ENCODE measurements around the gene CD63. TPM values are rescaled to one million over a fixed set of nuclear protein-coding genes. Genes with fewer than 3 reads are reported as not detected.

CD63 gene
- total and polyA plus RNA-seq, 9 of the 15 experiments (the other 6 are each of a cell fraction or from before 2014, with no cell fraction given) = 313 to 735 (median 433) TPM

DNA sequence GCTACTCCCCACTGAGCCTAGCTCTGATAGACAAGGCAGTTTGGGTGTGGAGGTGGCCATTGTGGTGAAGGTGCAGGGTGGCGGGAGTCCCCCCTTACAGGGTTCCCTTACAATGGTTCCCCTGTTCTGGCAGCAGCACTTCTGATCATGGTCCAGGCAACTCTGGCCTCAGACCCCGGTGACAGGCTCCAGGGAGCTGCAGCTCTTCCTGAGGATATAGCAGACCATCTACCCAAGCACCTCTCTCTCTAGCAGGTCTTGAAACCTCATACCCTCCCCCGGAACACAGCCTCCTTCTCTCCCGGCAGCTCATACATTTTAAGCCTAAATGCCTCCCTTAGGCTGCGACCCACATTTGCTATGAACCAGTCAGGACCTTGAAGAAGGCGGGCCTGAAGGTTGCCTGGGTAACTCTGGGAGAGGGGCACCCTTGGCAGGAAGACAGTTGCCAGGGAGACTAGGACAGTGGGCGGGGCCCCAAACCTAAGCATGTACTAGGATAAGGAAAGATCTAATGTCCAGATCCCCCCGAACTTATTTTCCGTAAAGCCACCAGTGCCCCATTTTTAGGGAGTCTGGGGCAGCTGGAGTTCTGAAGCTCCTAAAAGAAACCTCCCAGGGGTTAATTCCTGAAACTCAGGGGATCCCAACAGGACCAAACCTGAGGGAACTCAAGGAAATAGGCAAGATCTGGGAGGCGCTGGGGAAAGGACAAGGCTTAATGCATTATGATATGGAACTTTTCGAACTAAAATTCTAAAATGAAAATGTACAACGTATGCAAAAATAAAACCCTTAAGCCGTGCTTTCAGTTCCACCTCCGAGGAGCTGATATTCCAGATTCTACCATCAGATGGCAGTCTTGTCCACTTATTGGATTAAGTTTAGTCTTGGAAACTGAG is 9.6 kb upstream of the CD63 start:
- Histone ChIP-seq H2AFZ (ENCODE audit: low read depth, low read length) (peak overlapping the region; percentile 95), H3K36me3 (ENCODE audit: control insufficient read depth, insufficient read depth, low read length) (no peaks in the 10 kb centered on the region), H4K20me1 (replicated peaks; ENCODE audit: control insufficient read depth, insufficient read depth, low read length) (no peaks in the 10 kb centered on the region), H3K27me3 (ENCODE audit: control insufficient read depth in 2 of 2, insufficient read depth in 2 of 2, low read length in 2 of 2) (no peaks in the 10 kb centered on the region), H3K9ac (ENCODE audit: insufficient read depth in 1 of 2, low read depth in 2 of 2, low read length in 2 of 2) (peak overlapping the region; percentile 3 to 44; a peak in 3 of 4 replicates), H3K27ac (ENCODE audit: extremely low read depth, low read depth, low read length) (peak overlapping the region; percentile 27), H3K79me2 (ENCODE audit: control insufficient read depth, insufficient read depth, low read length) (peaks cover under 1% of the 10 kb centered on the region), H3K9me1 (ENCODE audit: control insufficient read depth, insufficient read depth, low read length) (no peaks in the 10 kb centered on the region), H3K4me2 (ENCODE audit: insufficient read depth, low read length) (peak overlapping the region; percentile 70), H3K4me3 (peak overlapping the region; percentile 35), H3K9me3 (replicated peaks; ENCODE audit: control insufficient read depth, insufficient read depth, low read depth, low read length) (no peaks in the 10 kb centered on the region; the same call in 1 of the 2 replicates), H3K4me1 (replicated peaks in 1 of 2; ENCODE audit: control insufficient read depth in 2 of 2, insufficient read depth in 2 of 2, low read length in 2 of 2) (peaks cover 21 to 24% of the 10 kb centered on the region in 2 experiments)
- intact Hi-C loops (cut with micrococcal nuclease) (loop anchor here (1.0 to 5.0 kb wide), 5 partner anchors 59 to 551 kb away; partner anchors contain the start of gene RPS26), in situ Hi-C loops (cut with MboI) (loop anchor here (5.0 kb wide), 2 partner anchors 204 to 294 kb away; no protein-coding TSS in a partner anchor)
- ChIA-PET CTCF (ENCODE audit: low intra/inter-chr PET ratio) (interaction anchor here (0.6 to 2.2 kb wide), 14 partner anchors 9 to 551 kb away, joined by 3 to 20 read pairs (median 4); partner anchors contain the start of genes DNAJC14, RPS26 and SMARCC2), POLR2A (interaction anchor here (0.5 to 3.7 kb wide), 23 partner anchors 9 to 978 kb away, joined by 3 to 25 read pairs (median 3); partner anchors contain the start of genes CD63, ORMDL2, PYM1 and RAB5B)
- ATAC-seq = peak; percentile 74
- 8% methylated on average over 14 of the region's 14 CpGs for WGBS (ENCODE audit: insufficient coverage, low coverage, missing lambda C conversion rate)
- BruUV-seq (replicated peaks) = no TSS peak
- peak; percentile 57 to 85 (median 58) for DNase-seq (ENCODE audit: extremely low read depth in 1 of 4, low spot score in 3 of 4)
- FAIRE-seq = peak; percentile 93
- TF ChIP-seq, protein P1, sequence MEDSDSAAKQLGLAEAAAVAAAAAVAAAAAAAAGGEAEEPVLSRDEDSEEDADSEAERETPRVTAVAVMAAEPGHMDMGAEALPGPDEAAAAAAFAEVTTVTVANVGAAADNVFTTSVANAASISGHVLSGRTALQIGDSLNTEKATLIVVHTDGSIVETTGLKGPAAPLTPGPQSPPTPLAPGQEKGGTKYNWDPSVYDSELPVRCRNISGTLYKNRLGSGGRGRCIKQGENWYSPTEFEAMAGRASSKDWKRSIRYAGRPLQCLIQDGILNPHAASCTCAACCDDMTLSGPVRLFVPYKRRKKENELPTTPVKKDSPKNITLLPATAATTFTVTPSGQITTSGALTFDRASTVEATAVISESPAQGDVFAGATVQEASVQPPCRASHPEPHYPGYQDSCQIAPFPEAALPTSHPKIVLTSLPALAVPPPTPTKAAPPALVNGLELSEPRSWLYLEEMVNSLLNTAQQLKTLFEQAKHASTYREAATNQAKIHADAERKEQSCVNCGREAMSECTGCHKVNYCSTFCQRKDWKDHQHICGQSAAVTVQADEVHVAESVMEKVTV (CRISPR knock-in tag; IDR thresholded peaks at IDR 0.05) = peak; percentile 85
- TF ChIP-seq MAFK (IDR thresholded peaks at IDR 0.05; ENCODE audit: low read length) (peak; percentile 82), ZNF316 (IDR thresholded peaks at IDR 0.05) (peak; percentile 98), KDM5B (IDR thresholded peaks at IDR 0.05; ENCODE audit: insufficient replicate concordance, low read depth, low read length) (no peak), ZNF766 (CRISPR knock-in tag; conservative IDR thresholded peaks at IDR 0.05) (peak; percentile 78), MXI1 (IDR thresholded peaks at IDR 0.05; ENCODE audit: low read depth, low read length) (0 out of 2 replicates have a peak, but pooled peaks have one; percentile 25), ARNT (IDR thresholded peaks at IDR 0.05) (0 out of 4 replicates have a peak, but pooled peaks of 1 of the 2 experiments have one; percentile 39), NFIC (IDR thresholded peaks at IDR 0.05) (peak; percentile 96), CBX3 (IDR thresholded peaks at IDR 0.05; ENCODE audit: borderline replicate concordance in 1 of 2, low read length in 2 of 2) (0 out of 3 replicates have a peak, but pooled peaks of 1 of the 2 experiments have one; percentile 33), MAFG (tag; conservative IDR thresholded peaks at IDR 0.05) (peak; percentile 91), ATF7 (IDR thresholded peaks at IDR 0.05) (0 out of 2 replicates have a peak, but pooled peaks have one; percentile 12), WHSC1 (IDR thresholded peaks at IDR 0.05; ENCODE audit: low read length) (no peak), NEUROD1 (IDR thresholded peaks at IDR 0.05; ENCODE audit: borderline replicate concordance, low read depth, low read length, partially characterized antibody) (peak; percentile 21), HMG20A (CRISPR knock-in tag; conservative IDR thresholded peaks at IDR 0.05) (no peak), ILF3 (IDR thresholded peaks at IDR 0.05; ENCODE audit: borderline replicate concordance) (no peak)
- TF ChIP-seq, protein P2, sequence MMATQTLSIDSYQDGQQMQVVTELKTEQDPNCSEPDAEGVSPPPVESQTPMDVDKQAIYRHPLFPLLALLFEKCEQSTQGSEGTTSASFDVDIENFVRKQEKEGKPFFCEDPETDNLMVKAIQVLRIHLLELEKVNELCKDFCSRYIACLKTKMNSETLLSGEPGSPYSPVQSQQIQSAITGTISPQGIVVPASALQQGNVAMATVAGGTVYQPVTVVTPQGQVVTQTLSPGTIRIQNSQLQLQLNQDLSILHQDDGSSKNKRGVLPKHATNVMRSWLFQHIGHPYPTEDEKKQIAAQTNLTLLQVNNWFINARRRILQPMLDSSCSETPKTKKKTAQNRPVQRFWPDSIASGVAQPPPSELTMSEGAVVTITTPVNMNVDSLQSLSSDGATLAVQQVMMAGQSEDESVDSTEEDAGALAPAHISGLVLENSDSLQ (IDR thresholded peaks at IDR 0.05) = peak; percentile 85
- TF ChIP-seq, protein P3, sequence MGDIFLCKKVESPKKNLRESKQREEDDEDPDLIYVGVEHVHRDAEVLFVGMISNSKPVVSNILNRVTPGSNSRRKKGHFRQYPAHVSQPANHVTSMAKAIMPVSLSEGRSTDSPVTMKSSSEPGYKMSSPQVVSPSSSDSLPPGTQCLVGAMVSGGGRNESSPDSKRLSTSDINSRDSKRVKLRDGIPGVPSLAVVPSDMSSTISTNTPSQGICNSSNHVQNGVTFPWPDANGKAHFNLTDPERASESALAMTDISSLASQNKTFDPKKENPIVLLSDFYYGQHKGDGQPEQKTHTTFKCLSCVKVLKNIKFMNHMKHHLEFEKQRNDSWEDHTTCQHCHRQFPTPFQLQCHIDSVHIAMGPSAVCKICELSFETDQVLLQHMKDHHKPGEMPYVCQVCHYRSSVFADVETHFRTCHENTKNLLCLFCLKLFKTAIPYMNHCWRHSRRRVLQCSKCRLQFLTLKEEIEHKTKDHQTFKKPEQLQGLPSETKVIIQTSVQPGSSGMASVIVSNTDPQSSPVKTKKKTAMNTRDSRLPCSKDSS (IDR thresholded peaks at IDR 0.05; ENCODE audit: low read depth, partially characterized antibody) = no peak

All from K562 (cell line).